ENCODE data around the gene ARRDC4. TPM values are rescaled to one million over a fixed set of nuclear protein-coding genes. Genes with fewer than 3 reads are reported as not detected.
"Not testable (repeated sequence)": the region's sequence is repeated elsewhere in the genome, so short reads cannot be mapped to it uniquely, and the experiment has no call there.

ARRDC4 gene
- total RNA-seq, 1 experiment from 2014 or later, result 6.9 TPM

DNA sequence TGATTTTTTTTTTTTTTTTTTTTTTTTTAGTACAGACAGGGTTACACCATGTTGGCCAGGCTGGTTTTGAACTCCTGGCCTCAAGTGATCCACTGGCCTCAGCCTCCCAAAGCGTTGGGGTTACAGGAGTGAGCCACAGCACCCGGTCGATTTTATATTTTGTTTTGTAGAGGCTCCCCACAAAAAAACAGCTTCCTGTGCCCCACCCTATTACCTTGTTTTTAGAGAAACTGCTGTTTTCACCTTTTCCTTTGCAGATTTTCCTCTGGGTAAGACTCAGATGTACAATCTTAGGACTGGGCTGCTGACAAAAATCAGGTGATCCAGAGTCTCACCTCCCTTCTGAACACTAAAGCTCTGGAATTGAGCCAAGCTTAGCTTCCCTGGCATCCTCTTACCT lies 20.6 kb downstream of the ARRDC4 start:
- Histone ChIP-seq H3K9me3 (ENCODE audit: insufficient read depth, low read depth) (no peaks in the 10 kb centered on the region), H3K4me1 (replicated peaks; ENCODE audit: insufficient read depth) (peaks cover 13% of the 10 kb centered on the region), H3F3A (ENCODE audit: insufficient read depth, low read depth) (0 out of 2 replicates have a peak, but pooled peaks cover 15% of the 10 kb centered on the region), H4K20me1 (ENCODE audit: insufficient read depth) (no peaks in the 10 kb centered on the region), H3K9me2 (ENCODE audit: insufficient read depth) (no peaks in the 10 kb centered on the region), H3K27me3 (ENCODE audit: insufficient read depth, low read depth) (no peaks in the 10 kb centered on the region), H2AFZ (no peak overlapping the region), H3K36me3 (ENCODE audit: low read depth) (no peaks in the 10 kb centered on the region), H3K4me3 (no peak overlapping the region), H3K4me2 (no peak overlapping the region), H3K79me2 (ENCODE audit: low read depth) (no peaks in the 10 kb centered on the region), H3K27ac (no peak overlapping the region)
- intact Hi-C loops (cut with micrococcal nuclease; ENCODE audit: unreplicated experiment), result no loop called here
- no peak for DNase-seq
- POLR2A ChIA-PET (ENCODE audit: unreplicated experiment), result no interaction called here
- no TSS peak for BruUV-seq (replicated peaks)
- CTCF ChIA-PET, result no interaction called here
- TF ChIP-seq EZH2 (IDR thresholded peaks at IDR 0.05; ENCODE audit: low read depth), result no peak
- TF ChIP-seq, protein P1, sequence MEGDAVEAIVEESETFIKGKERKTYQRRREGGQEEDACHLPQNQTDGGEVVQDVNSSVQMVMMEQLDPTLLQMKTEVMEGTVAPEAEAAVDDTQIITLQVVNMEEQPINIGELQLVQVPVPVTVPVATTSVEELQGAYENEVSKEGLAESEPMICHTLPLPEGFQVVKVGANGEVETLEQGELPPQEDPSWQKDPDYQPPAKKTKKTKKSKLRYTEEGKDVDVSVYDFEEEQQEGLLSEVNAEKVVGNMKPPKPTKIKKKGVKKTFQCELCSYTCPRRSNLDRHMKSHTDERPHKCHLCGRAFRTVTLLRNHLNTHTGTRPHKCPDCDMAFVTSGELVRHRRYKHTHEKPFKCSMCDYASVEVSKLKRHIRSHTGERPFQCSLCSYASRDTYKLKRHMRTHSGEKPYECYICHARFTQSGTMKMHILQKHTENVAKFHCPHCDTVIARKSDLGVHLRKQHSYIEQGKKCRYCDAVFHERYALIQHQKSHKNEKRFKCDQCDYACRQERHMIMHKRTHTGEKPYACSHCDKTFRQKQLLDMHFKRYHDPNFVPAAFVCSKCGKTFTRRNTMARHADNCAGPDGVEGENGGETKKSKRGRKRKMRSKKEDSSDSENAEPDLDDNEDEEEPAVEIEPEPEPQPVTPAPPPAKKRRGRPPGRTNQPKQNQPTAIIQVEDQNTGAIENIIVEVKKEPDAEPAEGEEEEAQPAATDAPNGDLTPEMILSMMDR (conservative IDR thresholded peaks at IDR 0.05), result no peak

- H3K4me1 ChIP-seq (replicated peaks; ENCODE audit: insufficient read depth), result peaks cover 10% of the 10 kb centered on the region
- no peak overlapping the region for H2AFZ ChIP-seq
- no peaks in the 10 kb centered on the region for H3K36me3 ChIP-seq (ENCODE audit: low read depth)
- no peaks in the 10 kb centered on the region for H3K27me3 ChIP-seq (ENCODE audit: insufficient read depth, low read depth)
- BruUV-seq (replicated peaks), result no TSS peak
- H4K20me1 ChIP-seq (ENCODE audit: insufficient read depth), result no peaks in the 10 kb centered on the region
- H3K4me2 ChIP-seq, result no peak overlapping the region
- no peaks in the 10 kb centered on the region for H3K9me3 ChIP-seq (ENCODE audit: insufficient read depth, low read depth)
- H3K27ac ChIP-seq, result no peak overlapping the region
- no peak for DNase-seq
- H3F3A ChIP-seq (ENCODE audit: insufficient read depth, low read depth), result 0 out of 2 replicates have a peak, but pooled peaks cover 10% of the 10 kb centered on the region
- ChIA-PET CTCF (no interaction called here), POLR2A (ENCODE audit: unreplicated experiment) (no interaction called here)
- intact Hi-C loops (cut with micrococcal nuclease; ENCODE audit: unreplicated experiment), result no loop called here
- H3K79me2 ChIP-seq (ENCODE audit: low read depth), result no peaks in the 10 kb centered on the region
- no peak overlapping the region for H3K4me3 ChIP-seq
- TF ChIP-seq, protein P1 (conservative IDR thresholded peaks at IDR 0.05), result no peak
- no peak for TF ChIP-seq EZH2 (IDR thresholded peaks at IDR 0.05; ENCODE audit: low read depth)
- no peaks in the 10 kb centered on the region for H3K9me2 ChIP-seq (ENCODE audit: insufficient read depth)
These were observed 21.3 kb downstream of the ARRDC4 start for GRCh38 chr15:97981758-97982157.

- no TSS peak for BruUV-seq (replicated peaks)
These were observed 23.7 kb downstream of the ARRDC4 start for GRCh38 chr15:97984157-97984556.

GRCh38 chr15:97985979-97986378 lies 25.5 kb downstream of the ARRDC4 start:
- H3K9me2 ChIP-seq (ENCODE audit: insufficient read depth); CTCF ChIA-PET; intact Hi-C loops (cut with micrococcal nuclease; ENCODE audit: unreplicated experiment); H3K4me1 ChIP-seq (replicated peaks; ENCODE audit: insufficient read depth); BruUV-seq (replicated peaks); POLR2A ChIA-PET (ENCODE audit: unreplicated experiment); DNase-seq; H3K4me3 ChIP-seq; H3K36me3 ChIP-seq (ENCODE audit: low read depth); H4K20me1 ChIP-seq (ENCODE audit: insufficient read depth); H2AFZ ChIP-seq; H3F3A ChIP-seq (ENCODE audit: insufficient read depth, low read depth); H3K4me2 ChIP-seq; H3K9me3 ChIP-seq (ENCODE audit: insufficient read depth, low read depth); H3K27ac ChIP-seq; H3K27me3 ChIP-seq (ENCODE audit: insufficient read depth, low read depth); H3K79me2 ChIP-seq (ENCODE audit: low read depth): not testable (repeated sequence)

More at GRCh38 chr15:97984157-97984556, 23.7 kb downstream of the ARRDC4 start:
- Histone ChIP-seq H3K9me2 (ENCODE audit: insufficient read depth) (no peaks in the 10 kb centered on the region), H3K36me3 (ENCODE audit: low read depth) (no peaks in the 10 kb centered on the region), H3F3A (ENCODE audit: insufficient read depth, low read depth) (no peaks in the 10 kb centered on the region), H2AFZ (no peak overlapping the region), H3K4me3 (no peak overlapping the region), H3K27me3 (ENCODE audit: insufficient read depth, low read depth) (no peaks in the 10 kb centered on the region), H3K4me1 (replicated peaks; ENCODE audit: insufficient read depth) (no peaks in the 10 kb centered on the region), H4K20me1 (ENCODE audit: insufficient read depth) (no peaks in the 10 kb centered on the region), H3K79me2 (ENCODE audit: low read depth) (no peaks in the 10 kb centered on the region), H3K4me2 (no peak overlapping the region), H3K27ac (no peak overlapping the region), H3K9me3 (ENCODE audit: insufficient read depth, low read depth) (no peaks in the 10 kb centered on the region)
- DNase-seq, result peak in 1 of 2 experiments; percentile 60
- ChIA-PET CTCF (no interaction called here), POLR2A (ENCODE audit: unreplicated experiment) (no interaction called here)
- TF ChIP-seq, protein P1 (conservative IDR thresholded peaks at IDR 0.05), result no peak
- no peak for TF ChIP-seq EZH2 (IDR thresholded peaks at IDR 0.05; ENCODE audit: low read depth)
- intact Hi-C loops (cut with micrococcal nuclease; ENCODE audit: unreplicated experiment), result no loop called here
